ENCODE results near the gene LASP1NB.

The LASP1NB gene

DNA sequence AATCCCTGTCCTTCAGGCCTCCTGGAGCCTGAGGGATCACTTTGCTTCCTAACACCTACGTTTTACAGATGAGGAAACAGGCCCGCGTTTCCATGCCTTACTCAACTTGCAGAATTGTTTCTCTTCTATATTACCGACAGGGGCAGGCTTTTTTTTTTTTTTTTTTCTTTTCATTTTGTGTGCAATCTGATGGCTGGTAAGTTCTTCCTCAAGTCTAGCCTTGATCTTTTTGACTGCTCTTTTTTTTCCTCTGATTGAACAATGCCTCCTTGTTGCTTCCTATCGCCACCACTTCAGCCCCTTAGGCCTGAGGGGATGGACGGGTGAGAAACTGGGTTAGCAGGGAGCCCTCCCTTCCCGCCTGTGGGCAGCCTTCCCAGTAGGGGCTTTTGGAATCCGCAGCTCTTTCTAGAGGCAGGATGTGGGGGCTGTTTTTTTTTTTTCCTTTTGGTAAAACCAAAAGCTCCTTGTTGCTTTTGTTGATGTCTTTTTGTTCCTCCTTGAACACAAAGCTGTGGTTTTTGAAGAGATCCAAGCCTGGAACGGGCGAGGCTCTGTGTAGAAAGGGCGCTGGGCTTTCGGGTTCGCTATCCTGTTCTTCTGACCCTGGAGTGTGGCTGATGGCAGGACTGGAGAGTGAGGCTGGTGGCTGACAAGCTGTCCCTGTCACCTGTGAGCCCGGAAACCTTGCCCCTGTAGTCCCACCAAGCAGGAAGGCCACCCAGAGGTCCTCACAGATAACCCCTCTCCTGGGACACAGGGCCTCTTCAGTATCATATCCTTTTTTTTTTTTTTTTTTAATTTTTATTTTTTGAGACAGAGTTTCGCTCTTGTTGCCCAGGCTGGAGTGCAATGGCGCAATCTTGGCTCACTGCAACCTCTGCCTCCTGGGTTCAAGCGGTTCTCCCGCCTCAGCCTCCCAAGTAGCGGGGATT lies 41.6 kb upstream of the LASP1NB start:
- TF ChIP-seq TCF4 (CRISPR knock-in tag; IDR thresholded peaks at IDR 0.05; ENCODE audit: borderline replicate concordance) (no peak), GLIS3 (CRISPR knock-in tag; IDR thresholded peaks at IDR 0.05) (no peak)
- TF ChIP-seq, protein P1, sequence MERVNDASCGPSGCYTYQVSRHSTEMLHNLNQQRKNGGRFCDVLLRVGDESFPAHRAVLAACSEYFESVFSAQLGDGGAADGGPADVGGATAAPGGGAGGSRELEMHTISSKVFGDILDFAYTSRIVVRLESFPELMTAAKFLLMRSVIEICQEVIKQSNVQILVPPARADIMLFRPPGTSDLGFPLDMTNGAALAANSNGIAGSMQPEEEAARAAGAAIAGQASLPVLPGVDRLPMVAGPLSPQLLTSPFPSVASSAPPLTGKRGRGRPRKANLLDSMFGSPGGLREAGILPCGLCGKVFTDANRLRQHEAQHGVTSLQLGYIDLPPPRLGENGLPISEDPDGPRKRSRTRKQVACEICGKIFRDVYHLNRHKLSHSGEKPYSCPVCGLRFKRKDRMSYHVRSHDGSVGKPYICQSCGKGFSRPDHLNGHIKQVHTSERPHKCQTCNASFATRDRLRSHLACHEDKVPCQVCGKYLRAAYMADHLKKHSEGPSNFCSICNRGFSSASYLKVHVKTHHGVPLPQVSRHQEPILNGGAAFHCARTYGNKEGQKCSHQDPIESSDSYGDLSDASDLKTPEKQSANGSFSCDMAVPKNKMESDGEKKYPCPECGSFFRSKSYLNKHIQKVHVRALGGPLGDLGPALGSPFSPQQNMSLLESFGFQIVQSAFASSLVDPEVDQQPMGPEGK (CRISPR knock-in tag; IDR thresholded peaks at IDR 0.05; ENCODE audit: borderline replicate concordance): no peak
- no peak for ATAC-seq

DNA sequence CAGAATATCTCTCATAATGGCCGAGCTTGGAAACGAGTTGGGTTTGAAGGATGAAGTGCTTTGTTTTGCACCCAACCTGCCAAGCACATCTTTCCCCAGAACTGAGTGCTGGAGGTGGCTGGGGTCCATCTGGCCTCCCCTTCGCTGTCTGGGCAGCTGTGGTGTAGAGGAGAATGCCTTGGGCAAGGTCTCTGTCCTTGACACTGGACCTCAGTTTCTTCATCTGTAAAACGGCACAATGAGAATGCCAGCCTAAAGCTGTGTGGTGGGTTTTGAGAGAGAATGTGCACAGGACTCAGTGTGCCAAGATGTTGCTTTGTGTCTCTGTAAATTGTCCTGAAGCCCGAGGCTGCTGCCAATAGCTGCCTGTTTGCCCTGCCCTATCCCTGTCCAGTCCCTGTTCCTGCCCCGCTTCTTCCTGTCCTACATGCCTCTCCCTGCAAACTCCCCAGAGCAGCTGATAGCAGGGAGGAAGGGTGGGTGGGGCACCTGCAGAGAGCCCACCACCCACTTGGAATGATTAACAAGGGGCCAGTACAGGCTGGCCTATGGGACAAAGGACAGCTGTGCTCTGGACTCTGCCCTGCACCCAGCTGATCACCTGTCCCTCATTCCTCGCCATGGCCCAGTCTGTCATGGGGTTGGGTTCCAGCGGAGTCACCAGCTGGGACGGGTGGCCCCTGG lies 40.2 kb upstream of the LASP1NB start:
- no peak for ATAC-seq
- TF ChIP-seq ZFP30 (CRISPR knock-in tag; IDR thresholded peaks at IDR 0.05) (no peak), ARNTL (CRISPR knock-in tag; IDR thresholded peaks at IDR 0.05; ENCODE audit: borderline replicate concordance, low read depth) (no peak), ZNF565 (CRISPR knock-in tag; conservative IDR thresholded peaks at IDR 0.05; ENCODE audit: low read depth) (no peak), BACH2 (CRISPR knock-in tag; IDR thresholded peaks at IDR 0.05; ENCODE audit: borderline replicate concordance) (no peak), TCF4 (CRISPR knock-in tag; IDR thresholded peaks at IDR 0.05; ENCODE audit: borderline replicate concordance) (no peak), ZC3H10 (CRISPR knock-in tag; IDR thresholded peaks at IDR 0.05) (no peak), GLIS3 (CRISPR knock-in tag; IDR thresholded peaks at IDR 0.05) (no peak), PPARA (CRISPR knock-in tag; IDR thresholded peaks at IDR 0.05; ENCODE audit: borderline replicate concordance) (no peak), SNAI2 (CRISPR knock-in tag; IDR thresholded peaks at IDR 0.05) (no peak), ZFP3 (CRISPR knock-in tag; IDR thresholded peaks at IDR 0.05) (no peak), ISL1 (CRISPR knock-in tag; IDR thresholded peaks at IDR 0.05) (no peak), OSR1 (CRISPR knock-in tag; IDR thresholded peaks at IDR 0.05) (no peak), ZNF70 (CRISPR knock-in tag; IDR thresholded peaks at IDR 0.05) (no peak), RARB (CRISPR knock-in tag; IDR thresholded peaks at IDR 0.05) (no peak)
- TF ChIP-seq, protein P1 (CRISPR knock-in tag; IDR thresholded peaks at IDR 0.05; ENCODE audit: borderline replicate concordance): no peak
- TF ChIP-seq, protein P2, sequence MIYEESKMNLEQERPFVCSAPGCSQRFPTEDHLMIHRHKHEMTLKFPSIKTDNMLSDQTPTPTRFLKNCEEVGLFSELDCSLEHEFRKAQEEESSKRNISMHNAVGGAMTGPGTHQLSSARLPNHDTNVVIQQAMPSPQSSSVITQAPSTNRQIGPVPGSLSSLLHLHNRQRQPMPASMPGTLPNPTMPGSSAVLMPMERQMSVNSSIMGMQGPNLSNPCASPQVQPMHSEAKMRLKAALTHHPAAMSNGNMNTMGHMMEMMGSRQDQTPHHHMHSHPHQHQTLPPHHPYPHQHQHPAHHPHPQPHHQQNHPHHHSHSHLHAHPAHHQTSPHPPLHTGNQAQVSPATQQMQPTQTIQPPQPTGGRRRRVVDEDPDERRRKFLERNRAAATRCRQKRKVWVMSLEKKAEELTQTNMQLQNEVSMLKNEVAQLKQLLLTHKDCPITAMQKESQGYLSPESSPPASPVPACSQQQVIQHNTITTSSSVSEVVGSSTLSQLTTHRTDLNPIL (CRISPR knock-in tag; IDR thresholded peaks at IDR 0.05; ENCODE audit: low read depth): no peak
- TF ChIP-seq, protein P3, sequence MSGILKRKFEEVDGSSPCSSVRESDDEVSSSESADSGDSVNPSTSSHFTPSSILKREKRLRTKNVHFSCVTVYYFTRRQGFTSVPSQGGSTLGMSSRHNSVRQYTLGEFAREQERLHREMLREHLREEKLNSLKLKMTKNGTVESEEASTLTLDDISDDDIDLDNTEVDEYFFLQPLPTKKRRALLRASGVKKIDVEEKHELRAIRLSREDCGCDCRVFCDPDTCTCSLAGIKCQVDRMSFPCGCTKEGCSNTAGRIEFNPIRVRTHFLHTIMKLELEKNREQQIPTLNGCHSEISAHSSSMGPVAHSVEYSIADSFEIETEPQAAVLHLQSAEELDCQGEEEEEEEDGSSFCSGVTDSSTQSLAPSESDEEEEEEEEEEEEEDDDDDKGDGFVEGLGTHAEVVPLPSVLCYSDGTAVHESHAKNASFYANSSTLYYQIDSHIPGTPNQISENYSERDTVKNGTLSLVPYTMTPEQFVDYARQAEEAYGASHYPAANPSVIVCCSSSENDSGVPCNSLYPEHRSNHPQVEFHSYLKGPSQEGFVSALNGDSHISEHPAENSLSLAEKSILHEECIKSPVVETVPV (CRISPR knock-in tag; IDR thresholded peaks at IDR 0.05): no peak

DNA sequence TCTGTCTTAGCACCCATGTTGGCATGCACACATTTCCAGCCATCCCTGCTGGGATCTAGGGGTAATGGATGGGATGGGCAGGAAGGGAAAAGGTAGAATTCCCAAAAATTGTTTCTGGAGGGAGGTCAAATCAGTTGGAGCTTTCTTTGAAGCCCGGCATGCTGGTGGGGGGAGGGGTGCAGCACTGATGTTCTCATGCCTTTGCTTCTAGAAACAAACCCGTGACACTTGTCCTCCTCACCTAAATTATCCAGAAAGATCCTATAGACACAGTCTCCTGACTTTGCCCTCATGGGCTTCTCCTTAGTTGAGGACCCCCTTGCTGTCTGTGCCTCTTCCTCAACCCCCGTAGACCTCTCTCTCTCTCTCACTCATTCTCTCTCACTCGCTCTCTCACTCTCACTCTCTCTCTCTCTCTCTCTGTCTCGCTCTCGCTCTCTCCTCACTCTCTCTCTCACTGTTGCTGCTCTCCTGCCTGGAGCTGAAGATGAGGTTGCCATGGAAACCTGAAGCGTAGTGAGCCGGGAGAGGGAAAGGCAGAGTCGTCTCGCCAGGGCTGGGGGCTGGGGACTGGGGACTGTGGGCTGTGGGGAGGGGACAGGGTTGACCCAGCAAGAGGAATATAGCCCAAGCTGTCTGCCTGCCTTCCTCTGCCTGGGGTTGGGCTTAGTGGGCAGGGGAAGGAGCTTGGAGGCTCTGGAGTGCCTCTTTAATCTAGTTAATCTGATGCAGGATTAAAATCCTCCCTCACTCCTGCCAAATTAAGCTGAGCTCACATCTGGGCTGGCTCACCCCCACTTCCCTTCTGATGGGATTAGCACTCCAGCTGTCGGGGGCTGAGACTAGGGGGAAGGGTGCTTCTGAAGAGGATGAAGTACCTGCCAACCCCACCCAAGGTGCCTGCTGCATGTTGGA lies 39.4 kb upstream of the LASP1NB start:
- no peak for ATAC-seq
- TF ChIP-seq, protein P3 (CRISPR knock-in tag; IDR thresholded peaks at IDR 0.05): no peak
- TF ChIP-seq SNAI2 (CRISPR knock-in tag; IDR thresholded peaks at IDR 0.05): no peak
- no peak for TF ChIP-seq TCF4 (CRISPR knock-in tag; IDR thresholded peaks at IDR 0.05; ENCODE audit: borderline replicate concordance)
- no peak for TF ChIP-seq ZFP30 (CRISPR knock-in tag; IDR thresholded peaks at IDR 0.05)
- TF ChIP-seq, protein P4, sequence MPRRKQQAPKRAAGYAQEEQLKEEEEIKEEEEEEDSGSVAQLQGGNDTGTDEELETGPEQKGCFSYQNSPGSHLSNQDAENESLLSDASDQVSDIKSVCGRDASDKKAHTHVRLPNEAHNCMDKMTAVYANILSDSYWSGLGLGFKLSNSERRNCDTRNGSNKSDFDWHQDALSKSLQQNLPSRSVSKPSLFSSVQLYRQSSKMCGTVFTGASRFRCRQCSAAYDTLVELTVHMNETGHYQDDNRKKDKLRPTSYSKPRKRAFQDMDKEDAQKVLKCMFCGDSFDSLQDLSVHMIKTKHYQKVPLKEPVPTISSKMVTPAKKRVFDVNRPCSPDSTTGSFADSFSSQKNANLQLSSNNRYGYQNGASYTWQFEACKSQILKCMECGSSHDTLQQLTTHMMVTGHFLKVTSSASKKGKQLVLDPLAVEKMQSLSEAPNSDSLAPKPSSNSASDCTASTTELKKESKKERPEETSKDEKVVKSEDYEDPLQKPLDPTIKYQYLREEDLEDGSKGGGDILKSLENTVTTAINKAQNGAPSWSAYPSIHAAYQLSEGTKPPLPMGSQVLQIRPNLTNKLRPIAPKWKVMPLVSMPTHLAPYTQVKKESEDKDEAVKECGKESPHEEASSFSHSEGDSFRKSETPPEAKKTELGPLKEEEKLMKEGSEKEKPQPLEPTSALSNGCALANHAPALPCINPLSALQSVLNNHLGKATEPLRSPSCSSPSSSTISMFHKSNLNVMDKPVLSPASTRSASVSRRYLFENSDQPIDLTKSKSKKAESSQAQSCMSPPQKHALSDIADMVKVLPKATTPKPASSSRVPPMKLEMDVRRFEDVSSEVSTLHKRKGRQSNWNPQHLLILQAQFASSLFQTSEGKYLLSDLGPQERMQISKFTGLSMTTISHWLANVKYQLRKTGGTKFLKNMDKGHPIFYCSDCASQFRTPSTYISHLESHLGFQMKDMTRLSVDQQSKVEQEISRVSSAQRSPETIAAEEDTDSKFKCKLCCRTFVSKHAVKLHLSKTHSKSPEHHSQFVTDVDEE (CRISPR knock-in tag; IDR thresholded peaks at IDR 0.05): no peak
- TF ChIP-seq CSDC2 (CRISPR knock-in tag; IDR thresholded peaks at IDR 0.05): no peak
- no peak for TF ChIP-seq ZNF70 (CRISPR knock-in tag; IDR thresholded peaks at IDR 0.05)
- no peak for TF ChIP-seq ZNF8 (CRISPR knock-in tag; IDR thresholded peaks at IDR 0.05)
